Stimulated activated CD8-positive, alpha-beta memory T cell treated with anti-CD3 and anti-CD28 coated beads, Interleukin-7, amount 100 ng/mL, for 48 hours (primary cell): Measurements from ENCODE around the gene WRAP53.
"Not testable (repeated sequence)": the region's sequence is repeated elsewhere in the genome, so short reads cannot be mapped to it uniquely, and the experiment has no call there.

Experiments
- DNase-seq, 2 donors: peaks; one replicate each; pipeline ENCODE4 v3.0.0-alpha.2; 2020; ENCODE audit warnings: low read depth in 1 of 2; ENCODE audit errors: extremely low read depth in 1 of 2

WRAP53 gene

DNA sequence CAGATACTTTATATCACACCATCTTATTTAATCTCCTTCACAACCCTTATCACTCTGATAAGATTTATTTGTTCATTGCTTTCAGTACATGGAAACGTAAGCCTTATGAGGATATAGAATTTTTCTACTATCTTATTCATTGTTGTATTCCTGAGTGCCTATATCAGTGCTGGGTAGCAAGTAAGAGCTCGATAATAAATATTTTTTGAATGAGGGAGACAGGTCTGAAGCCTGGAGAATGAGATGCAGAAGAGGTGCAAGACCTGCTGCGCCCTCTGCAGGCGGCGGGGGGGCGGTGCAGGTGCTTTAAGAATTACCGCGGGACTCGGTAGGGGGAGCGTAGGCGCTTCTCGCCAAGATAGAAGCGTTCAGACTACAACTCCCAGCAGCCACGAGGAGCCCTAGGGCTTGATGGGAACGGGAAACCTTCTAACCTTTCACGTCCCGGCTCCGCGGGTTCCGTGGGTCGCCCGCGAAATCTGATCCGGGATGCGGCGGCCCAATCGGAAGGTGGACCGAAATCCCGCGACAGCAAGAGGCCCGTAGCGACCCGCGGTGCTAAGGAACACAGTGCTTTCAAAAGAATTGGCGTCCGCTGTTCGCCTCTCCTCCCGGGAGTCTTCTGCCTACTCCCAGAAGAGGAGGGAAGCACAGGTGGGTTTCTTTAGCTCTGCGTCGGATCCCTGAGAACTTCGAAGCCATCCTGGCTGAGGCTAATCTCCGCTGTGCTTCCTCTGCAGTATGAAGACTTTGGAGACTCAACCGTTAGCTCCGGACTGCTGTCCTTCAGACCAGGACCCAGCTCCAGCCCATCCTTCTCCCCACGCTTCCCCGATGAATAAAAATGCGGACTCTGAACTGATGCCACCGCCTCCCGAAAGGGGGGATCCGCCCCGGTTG lies at the start of gene WRAP53:
Gene WRAP53, plus strand, starts transcription at position 570 of the 900 bp plus-strand sequence. Its CDS starts 172 bp downstream, at position 742.
- peak; percentile 83 to 95 for DNase-seq

DNA sequence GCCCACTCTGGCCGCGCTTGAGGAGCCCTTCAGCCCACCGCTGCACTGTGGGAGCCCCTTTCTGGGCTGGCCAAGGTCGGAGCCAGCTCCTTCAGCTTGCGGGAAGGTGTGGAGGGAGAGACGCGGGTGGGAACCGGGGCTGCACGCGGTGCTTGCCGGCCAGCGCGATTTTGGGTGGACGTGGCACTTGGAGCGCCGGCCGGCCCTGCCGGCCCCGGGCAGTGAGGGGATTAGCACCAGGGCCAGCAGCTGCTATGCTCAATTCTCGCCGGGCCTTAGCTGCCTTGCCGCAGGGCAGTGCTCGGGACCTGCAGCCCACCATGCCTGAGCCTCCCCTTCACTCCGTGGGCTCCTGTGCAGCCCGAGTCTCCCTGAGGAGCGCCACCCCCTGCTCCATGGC lies 47.5 kb upstream of the WRAP53 start:
- no peak for DNase-seq

DNA sequence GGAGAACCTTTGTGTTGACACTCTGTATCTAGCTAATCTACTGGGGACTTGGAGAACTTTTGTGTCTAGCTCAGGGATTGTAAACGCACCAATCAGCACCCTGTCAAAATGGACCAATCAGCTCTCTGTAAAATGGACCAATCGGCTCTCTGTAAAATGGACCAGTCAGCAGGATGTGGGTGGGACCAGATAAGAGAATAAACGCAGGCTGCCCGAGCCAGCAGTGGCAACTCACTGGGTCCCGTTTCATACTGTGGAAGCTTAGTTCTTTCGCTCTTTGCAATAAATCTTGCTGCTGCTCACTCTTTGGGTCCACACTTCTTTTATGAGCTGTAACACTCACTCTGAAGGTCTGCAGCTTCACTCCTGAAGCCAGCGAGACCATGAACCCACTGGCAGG lies 46.6 kb upstream of the WRAP53 start:
- DNase-seq = not testable (repeated sequence)

DNA sequence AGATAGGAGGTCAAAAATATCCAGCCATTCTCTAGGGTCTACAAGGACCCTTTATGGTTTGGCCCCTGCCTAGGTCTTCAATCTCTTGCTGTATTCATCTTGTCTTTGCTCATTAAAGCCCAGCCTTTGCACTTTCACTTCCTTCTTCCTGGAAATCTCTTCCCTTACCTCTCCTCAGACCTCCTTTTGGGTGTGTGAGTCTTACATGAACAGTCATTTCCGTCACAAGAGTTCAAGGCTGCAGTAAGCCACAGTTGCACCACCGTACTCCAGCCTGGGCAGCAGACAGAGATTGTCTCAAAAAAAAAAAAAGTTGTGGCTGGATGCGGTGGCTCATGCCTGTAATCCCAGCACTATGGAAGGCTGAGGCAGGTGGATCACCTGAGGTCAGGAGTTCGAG lies 43.5 kb upstream of the WRAP53 start:
- no peak for DNase-seq

DNA sequence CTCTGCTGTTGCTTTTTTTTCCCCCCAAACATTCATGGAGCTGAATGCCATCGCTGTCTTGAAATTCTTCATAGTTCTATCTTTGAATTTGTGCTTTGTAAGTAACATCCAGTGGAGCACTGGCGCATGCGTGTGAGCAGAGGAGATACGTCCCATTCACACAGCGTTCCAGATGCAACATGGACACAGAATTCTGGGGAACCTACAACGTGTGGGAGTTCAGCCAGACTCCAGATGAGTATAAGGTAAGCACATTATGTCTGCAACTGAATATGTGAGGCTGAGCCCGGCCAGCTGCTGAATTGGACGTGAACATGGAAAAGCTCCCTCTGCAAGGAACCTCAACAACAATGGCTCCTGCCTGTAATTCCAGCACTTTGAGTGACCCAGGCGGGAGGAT lies 41.8 kb upstream of the WRAP53 start:
- no peak for DNase-seq

DNA sequence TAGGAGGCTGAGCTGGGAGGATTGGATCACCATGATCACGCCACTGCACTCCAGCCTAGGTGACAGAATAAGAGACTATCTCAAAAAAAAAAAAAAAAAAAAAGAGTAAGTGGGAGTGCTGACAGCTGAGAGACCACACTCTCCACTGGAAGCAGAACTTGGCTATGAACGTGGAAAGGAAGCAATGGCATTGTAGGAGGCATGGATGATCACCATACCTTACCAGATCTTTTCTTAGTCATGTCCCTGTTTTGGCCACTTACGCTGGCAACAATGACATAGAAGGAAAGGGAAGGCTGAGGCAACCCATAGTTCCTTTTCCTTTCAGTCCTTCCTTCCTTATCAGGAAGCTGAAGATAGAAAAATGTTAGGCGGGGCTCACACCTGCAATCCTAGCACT lies 41.3 kb upstream of the WRAP53 start:
- DNase-seq = no peak

DNA sequence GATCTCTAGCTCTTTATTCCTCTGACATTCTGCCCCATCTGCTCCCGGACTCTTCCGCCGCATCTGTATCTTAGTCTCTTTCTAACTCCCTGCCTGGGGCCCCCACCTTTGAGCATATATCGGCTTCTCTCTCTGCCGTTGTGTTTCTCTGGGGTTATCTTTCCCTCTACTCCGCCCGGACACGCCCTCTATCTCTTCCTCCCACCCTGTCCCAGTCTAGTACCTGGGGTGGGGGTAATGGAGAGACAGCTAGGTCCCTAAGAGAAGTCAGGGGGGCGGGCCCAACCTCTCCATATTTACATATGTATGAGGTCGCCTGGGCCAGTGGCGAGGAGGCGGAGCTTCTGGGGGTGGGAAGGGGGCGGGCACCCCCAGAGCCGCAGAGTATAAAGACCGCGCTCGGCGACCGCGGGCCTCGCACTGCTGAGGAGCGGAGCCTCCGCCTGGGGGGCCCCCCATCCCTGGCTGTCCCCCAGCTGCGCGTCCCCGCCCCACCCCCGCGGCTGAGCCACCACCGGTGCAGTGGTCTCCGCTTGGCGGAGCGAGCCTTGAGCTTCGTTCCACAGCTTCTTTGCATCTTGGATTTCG lies 37.7 kb upstream of the WRAP53 start, which contains the start of gene ATP1B2:
Gene ATP1B2, plus strand, starts transcription at position 418 of the 588 bp plus-strand sequence. CDS start 593 bp downstream, outside the sequence.
- DNase-seq = peak; percentile 36 to 59

DNA sequence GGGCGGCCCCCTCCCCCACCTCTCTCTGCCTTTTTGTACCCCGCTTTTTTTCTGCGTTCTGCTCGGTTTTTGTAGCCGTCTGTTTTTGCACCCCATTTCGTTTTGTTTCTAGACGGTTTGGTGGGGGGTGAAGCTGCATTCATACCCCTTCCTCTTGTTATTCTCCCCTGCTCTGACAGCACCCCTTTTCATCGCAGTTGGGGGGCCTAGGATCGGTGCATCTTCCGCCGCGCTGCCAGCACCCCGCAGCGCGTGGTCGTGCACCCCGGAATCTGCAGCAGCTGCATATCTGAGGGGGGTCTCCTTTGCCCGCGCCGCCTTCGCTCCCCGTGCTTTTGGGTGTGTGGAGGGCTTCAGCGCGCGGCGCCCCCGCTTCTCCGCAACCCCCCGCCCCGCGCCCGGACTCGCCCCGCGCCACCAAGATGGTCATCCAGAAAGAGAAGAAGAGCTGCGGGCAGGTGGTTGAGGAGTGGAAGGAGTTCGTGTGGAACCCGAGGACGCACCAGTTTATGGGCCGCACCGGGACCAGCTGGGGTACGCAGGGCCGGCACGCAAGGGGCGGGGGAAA lies 37.1 kb upstream of the WRAP53 start:
- no peak for DNase-seq

DNA sequence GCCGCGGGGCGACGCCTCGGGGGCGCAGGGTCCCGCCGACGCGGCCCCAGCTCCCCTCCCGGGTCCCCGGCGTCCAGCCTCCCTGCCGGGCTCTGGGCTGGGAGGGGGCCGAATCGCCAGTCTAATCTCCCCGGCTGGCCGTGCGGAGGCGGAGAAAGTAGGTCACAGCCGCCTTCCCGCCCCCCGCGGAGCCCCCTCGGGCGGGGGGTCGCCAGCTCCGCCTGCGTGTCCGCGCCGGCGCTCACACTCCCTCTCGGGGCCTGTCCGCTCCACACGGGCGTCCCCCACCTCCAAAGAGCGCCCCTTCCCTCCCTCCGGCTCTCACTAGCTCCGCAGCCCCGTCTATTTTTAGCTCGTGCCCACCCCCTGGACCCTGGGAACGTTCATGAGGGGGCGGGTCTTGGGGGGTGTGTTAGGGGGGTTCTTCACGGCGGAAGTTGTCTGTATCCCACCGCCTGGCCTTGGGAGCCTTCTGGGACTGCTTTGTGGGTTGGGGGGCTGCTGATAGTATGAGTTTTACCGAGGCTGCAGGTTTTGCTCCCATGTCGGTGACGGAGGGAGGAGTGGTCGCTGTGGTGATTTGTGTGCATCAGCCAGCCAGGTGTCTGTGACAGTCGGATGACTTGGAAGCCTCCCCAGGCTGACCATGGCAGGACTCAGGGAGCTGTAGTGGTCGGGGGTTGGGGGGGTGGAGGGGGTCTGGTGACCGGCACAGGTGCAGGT lies 36.5 kb upstream of the WRAP53 start:
- DNase-seq = no peak

DNA sequence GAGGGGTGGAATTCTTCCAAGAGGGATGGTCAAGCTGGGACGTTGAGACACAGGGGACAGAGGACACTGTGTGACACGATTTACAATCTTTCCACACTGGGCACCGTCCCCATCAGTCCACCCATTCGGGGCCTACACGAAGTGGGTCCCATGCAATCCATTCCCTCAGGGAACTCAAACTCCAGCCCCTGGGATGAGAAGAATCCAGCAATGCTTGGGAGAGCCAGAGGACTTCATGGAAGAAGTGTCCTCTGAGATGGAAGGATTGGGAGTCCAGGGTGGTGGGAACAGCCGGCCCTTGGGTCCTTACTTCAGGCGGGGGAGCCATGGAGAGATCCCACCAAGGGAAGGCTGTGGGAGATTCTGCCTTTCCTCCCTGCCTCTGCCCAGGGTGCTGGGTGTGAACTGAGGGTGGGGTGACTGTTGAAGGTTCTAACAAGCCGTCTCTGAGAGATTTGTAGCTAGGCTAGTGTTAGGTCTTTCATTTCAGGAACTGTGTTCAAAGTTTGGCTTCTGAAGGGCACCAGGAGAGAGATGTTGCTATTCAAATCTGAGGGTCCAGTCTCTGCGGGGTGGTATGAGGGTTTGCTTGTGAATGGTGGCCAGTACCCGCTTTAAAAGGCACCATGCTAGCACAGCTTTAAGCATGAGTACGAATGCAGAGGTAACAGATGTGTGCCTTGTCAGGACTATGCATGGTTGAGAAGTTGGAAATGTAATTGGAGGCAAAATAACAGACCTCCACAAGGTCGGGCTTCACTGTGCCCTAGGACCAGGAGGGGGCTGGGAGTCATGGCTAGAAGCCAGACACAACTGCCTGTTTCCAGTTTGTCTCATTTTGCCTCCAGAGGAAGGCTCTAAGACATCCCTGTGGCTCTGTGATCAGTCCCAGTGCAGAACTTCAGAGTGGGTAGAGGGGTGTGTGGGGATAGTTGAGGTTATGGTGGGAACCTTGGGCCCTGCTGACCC lies 35.6 kb upstream of the WRAP53 start:
- DNase-seq = no peak

DNA sequence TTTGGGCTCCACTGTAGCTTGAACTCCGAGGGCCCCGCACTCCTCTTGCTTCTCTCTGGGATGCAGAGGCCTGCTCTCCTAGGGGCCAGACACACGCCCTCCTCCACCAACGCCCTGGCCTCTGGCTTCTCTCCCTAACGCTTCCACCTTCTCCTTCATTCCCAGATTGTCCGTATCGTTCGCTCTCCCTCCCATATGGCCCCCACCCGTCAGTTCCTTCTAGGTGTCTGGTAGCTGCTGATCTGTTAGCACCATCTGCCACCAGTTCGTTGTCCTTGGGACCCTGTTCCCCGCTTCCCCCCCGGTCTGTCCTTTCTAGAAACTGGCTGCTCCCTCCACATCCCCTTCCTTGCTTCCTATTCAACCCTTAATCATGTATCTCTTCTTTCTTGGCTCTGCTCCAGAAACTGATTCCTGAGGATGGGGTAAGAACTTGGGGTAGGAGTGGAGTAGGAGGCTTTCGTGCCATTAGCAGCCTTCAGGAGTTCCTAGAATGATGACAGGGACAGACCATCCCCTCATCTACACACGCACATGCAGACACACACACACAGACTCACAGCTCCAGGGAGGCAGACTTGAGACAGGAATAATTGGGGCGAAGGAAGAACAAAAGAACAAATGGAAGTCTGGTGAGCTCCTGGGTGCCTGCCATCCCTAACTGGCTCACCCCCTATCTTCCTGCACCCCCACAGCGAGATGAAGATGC lies 33.3 kb upstream of the WRAP53 start:
- DNase-seq = no peak

DNA sequence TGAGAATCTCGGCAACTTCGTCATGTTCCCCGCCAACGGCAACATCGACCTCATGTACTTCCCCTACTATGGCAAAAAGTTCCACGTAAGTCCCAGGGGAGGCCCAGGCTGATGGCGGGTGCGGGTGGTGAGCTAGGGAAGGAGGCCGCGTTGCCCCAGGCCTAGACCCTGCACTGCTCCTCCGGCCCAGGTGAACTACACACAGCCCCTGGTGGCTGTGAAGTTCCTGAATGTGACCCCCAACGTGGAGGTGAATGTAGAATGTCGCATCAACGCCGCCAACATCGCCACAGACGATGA lies 32.8 kb upstream of the WRAP53 start:
- DNase-seq = no peak

DNA sequence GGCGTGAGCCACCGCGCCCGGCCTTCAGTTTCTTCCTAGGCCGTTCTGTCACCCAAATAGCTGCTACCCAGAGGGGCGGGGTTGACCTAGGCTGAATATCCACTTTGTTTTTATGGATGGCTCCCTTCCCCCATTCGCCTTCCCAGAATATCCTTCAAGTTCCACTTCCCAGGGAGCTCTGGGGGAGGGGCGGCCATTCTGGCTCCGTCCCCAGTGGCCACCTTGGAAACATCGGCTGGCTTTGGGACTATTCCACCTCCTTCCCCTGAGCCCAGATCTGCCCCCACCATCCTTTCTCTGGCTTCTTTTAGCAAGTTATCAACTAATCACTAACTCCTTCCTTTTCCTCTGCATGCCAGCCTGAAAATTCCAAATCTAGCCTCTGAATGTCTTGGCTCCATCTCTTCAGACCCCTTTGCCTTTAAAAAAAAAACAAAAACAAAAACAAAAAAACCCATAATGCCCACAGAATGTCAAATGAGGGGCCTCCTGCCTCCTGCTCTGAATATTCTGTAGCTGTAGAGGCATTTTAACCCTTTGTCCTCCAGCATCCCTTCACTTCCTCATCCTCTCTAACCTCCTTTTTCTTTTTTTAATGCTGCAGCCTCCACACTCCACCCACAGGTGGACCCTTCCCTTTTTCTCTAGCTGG lies 31.2 kb upstream of the WRAP53 start:
- DNase-seq = no peak

DNA sequence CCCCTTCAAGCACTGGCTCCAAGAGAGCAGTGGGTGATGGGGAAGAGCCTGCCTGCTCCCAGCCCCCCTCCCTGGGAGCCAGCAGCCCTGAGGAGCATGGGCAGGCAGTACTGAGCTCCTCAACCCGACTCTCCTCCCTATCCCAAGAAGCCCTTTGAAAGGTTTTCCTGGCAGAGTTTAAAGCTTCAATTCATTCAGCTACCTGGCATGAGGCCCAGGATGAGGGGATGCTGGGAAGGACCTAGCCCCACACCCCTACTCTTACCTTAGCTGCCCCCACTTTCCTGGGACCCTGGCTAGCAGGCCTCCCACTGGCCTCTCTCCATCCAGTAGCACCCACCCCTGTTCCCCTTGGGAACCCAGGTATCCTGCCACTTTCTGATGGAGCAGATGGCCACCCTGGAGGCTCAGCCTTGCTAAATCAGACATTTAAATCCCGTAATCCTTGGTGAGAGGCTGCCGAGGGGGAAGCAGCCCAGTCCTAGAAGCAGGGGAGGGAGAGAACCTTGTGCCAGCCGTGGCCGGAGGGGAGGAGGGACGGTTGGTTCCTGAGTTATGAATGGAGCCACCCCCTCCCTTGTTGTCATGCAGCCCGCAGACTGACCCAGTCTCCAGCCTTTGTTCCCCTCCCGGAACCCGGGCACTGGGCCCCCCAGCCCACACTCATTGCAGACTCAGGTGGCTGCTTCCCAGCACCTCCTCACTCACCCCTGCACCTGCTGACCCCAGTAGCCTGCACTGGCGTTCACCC lies 20.4 kb upstream of the WRAP53 start:
- DNase-seq = no peak

DNA sequence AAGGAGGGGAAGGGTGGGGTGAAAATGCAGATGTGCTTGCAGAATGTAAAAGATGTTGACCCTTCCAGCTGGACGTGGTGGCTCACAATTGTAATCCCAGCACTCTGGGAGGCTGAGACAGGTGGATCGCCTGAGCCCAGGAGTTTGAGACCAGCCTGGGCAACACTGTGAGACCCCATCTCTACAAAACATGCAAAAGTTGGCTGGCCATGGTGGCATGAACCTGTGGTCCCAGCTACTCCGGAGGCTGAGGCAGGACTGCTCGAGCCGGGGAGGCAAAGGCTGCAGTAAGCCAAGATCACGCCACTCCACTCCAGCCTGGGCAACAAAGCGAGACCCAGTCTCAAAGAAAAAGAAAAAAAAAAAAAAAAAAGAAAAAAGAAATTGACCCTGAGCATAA lies 19.8 kb upstream of the WRAP53 start:
- DNase-seq = no peak

DNA sequence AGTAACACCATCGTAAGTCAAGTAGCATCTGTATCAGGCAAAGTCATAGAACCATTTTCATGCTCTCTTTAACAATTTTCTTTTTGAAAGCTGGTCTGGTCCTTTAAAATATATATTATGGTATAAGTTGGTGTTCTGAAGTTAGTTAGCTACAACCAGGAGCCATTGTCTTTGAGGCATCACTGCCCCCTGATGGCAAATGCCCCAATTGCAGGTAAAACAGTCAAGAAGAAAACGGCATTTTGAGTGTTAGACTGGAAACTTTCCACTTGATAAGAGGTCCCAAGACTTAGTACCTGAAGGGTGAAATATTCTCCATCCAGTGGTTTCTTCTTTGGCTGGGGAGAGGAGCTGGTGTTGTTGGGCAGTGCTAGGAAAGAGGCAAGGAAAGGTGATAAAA lies 15.0 kb upstream of the WRAP53 start:
- peak in 1 of 2 donors; percentile 34 for DNase-seq

DNA sequence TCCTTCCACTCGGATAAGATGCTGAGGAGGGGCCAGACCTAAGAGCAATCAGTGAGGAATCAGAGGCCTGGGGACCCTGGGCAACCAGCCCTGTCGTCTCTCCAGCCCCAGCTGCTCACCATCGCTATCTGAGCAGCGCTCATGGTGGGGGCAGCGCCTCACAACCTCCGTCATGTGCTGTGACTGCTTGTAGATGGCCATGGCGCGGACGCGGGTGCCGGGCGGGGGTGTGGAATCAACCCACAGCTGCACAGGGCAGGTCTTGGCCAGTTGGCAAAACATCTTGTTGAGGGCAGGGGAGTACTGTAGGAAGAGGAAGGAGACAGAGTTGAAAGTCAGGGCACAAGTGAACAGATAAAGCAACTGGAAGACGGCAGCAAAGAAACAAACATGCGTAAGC lies 13.3 kb upstream of the WRAP53 start:
- no peak for DNase-seq

DNA sequence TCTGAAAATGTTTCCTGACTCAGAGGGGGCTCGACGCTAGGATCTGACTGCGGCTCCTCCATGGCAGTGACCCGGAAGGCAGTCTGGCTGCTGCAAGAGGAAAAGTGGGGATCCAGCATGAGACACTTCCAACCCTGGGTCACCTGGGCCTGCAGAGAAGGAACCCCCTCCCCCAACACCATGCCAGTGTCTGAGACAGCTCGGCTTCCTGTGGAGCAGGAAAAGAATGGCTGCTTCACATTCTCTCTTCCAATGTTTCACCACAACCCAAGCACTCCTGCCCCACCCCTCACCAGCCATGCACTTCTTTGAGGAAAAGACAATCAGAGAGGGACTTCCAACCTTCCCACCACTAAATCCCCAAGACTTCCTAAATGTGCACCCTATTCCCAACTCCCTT lies 11.7 kb upstream of the WRAP53 start:
- DNase-seq = no peak
